K562 (cell line): ENCODE results near the gene LRGUK.

Experiments used
- CTCF ChIP-seq, 3 experiments: IDR thresholded peaks in 2 of 3; conservative IDR thresholded peaks in 1 of 3; 2 replicates each; pipeline ENCODE4 v1.5.1; 2011 to 2012; ENCODE audit warnings: low read length in 3 of 3, mild to moderate bottlenecking in 3 of 3, control low read depth in 2 of 3, improper control_type of control experiment in 1 of 3, inconsistent platforms in 1 of 3, low read depth in 1 of 3, mixed read lengths in 1 of 3, moderate library complexity in 1 of 3; ENCODE audit not compliant: insufficient read depth in 2 of 3
- ELF1 ChIP-seq: fragments of 200-800 bp; sonication (Bioruptor generic); IDR thresholded peaks from 2 replicates; pipeline ENCODE4 v1.6.1; 2016; ENCODE audit warnings: missing genetic modification characterization, missing compliant biosample characterization
- ESRRA ChIP-seq: fragments of 450-650 bp; IDR thresholded peaks from 2 replicates; pipeline ENCODE4 v1.6.1; 2014; ENCODE audit warnings: low read depth, mild to moderate bottlenecking, moderate library complexity, borderline replicate concordance
- PHF21A ChIP-seq: fragments of 450-650 bp; IDR thresholded peaks from 2 replicates; pipeline ENCODE4 v1.6.1; 2017; ENCODE audit warnings: low read depth, borderline replicate concordance
- THRB ChIP-seq: fragments of 450-650 bp; formaldehyde crosslinking; conservative IDR thresholded peaks from 2 replicates; pipeline ENCODE4 v1.4.0; 2022; ENCODE audit warnings: mild to moderate bottlenecking, missing genetic modification characterization
- USF2 ChIP-seq: sonication (generic); formaldehyde crosslinking; IDR thresholded peaks from 2 replicates; pipeline ENCODE4 v1.5.0; 2020; ENCODE audit warnings: missing genetic modification reagents
- ZNF175 ChIP-seq: fragments of 200-800 bp; sonication (Bioruptor generic); IDR thresholded peaks from 2 replicates; pipeline ENCODE4 v1.6.1; 2016; ENCODE audit warnings: low read depth, mild to moderate bottlenecking, missing genetic modification characterization, missing compliant biosample characterization

- TF ChIP-seq CTCF (IDR thresholded peaks at IDR 0.05 in 2 of 3, conservative IDR thresholded peaks at IDR 0.05 in 1 of 3; ENCODE audit: insufficient read depth in 2 of 3, low read depth in 1 of 3, low read length in 3 of 3) (no peak), ELF1 (peak; percentile 31; the same call in 1 of the 2 replicates), THRB (CRISPR knock-in tag) (no peak), USF2 (CRISPR knock-in tag) (no peak), ESRRA (no peak), ZNF175 (CRISPR knock-in tag) (no peak), PHF21A (no peak)
Measured at GRCh38 chr7:134175334-134176036, 48.3 kb downstream of the LRGUK start.
